Activated naive CD8-positive, alpha-beta T cell treated with anti-CD3 and anti-CD28 coated beads, Interleukin-2, amount 50 U/mL, for 24 hours (primary cell): Measurements from ENCODE around the gene ACP7.
"Not testable (repeated sequence)": the region's sequence is repeated elsewhere in the genome, so short reads cannot be mapped to it uniquely, and the experiment has no call there.

ENCODE experiments used
- ATAC-seq: fragments of 150-1000 bp; cut with Tn5 transposase; one replicate; pipeline ENCODE4 v1.10.0; 2021
- DNase-seq: peaks from one replicate; pipeline ENCODE4 v3.0.0; 2021
- H3K27ac Mint-ChIP-seq: one replicate; pipeline ENCODE4 v1.8.0; 2021; ENCODE audit warnings: mild to moderate bottlenecking, mixed read lengths
- H3K27me3 Mint-ChIP-seq: one replicate; pipeline ENCODE4 v1.8.0; 2021; ENCODE audit warnings: mixed read lengths
- H3K36me3 Mint-ChIP-seq: one replicate; pipeline ENCODE4 v1.8.0; 2021; ENCODE audit warnings: low read depth, mixed read lengths
- H3K4me1 Mint-ChIP-seq: one replicate; pipeline ENCODE4 v1.8.0; 2021; ENCODE audit warnings: mixed read lengths
- H3K4me3 Mint-ChIP-seq: one replicate; pipeline ENCODE4 v1.8.0; 2021; ENCODE audit warnings: mild to moderate bottlenecking, moderate library complexity, mixed read lengths
- H3K9me3 Mint-ChIP-seq: one replicate; pipeline ENCODE4 v1.8.0; 2021; ENCODE audit warnings: mixed read lengths

ACP7 gene

GRCh38 chr19:39110263-39110967 lies 26.2 kb downstream of the ACP7 start:
- ATAC-seq (peak; percentile 69), DNase-seq (peak; percentile 83)
- Mint-ChIP-seq H3K4me3 (no peak overlapping the region), H3K4me1 (no peaks in the 10 kb centered on the region), H3K36me3 (no peaks in the 10 kb centered on the region), H3K27me3 (peaks cover 6% of the 10 kb centered on the region), H3K9me3 (no peaks in the 10 kb centered on the region), H3K27ac (no peak overlapping the region)

DNA sequence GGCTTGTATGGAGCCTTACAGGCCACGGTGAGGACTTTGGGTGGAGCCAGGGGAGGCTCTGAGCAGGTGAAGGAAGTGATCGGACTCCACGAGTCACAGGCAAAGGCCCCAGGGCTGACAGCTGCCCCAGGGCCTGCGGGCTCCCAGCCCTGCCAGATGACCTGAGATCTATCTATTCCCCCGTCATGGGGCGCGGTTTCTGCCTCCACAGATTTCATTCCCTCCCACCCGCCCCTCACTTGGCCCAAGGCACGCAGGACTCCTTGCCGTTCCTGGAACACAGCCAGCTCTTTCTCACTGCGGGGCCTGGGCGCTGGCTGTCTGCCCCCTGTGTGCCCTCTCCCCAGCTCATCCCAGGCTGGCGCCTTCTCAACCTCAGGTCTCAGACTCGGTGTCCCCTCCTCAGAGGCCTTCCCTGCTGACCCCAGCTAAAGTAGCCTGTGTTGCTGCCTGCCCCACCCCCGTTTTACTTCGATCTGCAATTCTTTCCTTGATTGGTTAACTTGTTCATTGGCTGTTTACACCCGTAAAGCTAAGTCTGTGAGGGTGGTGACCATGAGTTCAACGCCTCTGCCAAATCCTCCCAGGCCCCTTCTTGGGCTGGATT lies 27.5 kb downstream of the ACP7 start:
- Mint-ChIP-seq H3K4me1 (no peaks in the 10 kb centered on the region), H3K27ac (no peak overlapping the region), H3K9me3 (no peaks in the 10 kb centered on the region), H3K36me3 (no peaks in the 10 kb centered on the region), H3K4me3 (no peak overlapping the region), H3K27me3 (peaks cover 6% of the 10 kb centered on the region)
- ATAC-seq (no peak), DNase-seq (no peak)

GRCh38 chr19:39112338-39112890 lies 28.2 kb downstream of the ACP7 start:
- H3K27me3 Mint-ChIP-seq = peaks cover 6% of the 10 kb centered on the region
- no peak for DNase-seq
- H3K9me3 Mint-ChIP-seq = no peaks in the 10 kb centered on the region
- H3K27ac Mint-ChIP-seq = no peak overlapping the region
- no peak for ATAC-seq
- no peak overlapping the region for H3K4me3 Mint-ChIP-seq
- no peaks in the 10 kb centered on the region for H3K4me1 Mint-ChIP-seq
- no peaks in the 10 kb centered on the region for H3K36me3 Mint-ChIP-seq

DNA sequence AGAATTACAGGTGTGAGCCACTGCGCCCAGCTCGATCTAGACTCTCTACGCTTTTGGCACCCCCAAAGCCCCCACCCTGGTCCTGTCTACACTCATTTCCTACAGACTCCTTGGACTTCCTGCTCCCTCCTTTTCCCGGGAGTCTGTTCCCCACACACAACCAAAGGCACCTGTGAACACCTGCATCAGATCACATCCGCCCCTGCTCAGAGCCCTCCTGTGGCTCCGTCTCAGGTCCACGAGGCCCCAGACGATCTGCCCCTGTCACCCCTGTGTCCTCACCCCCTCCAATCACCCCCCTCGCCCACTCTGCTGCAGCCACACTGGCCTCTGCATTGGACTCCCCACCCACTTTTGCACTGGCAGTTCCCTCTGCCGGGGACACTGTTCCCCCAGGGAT lies 29.0 kb downstream of the ACP7 start:
- Mint-ChIP-seq H3K4me3 (no peak overlapping the region), H3K4me1 (no peaks in the 10 kb centered on the region), H3K27me3 (peaks cover 6% of the 10 kb centered on the region), H3K9me3 (no peaks in the 10 kb centered on the region), H3K27ac (no peak overlapping the region), H3K36me3 (no peaks in the 10 kb centered on the region)
- ATAC-seq = no peak
- no peak for DNase-seq

DNA sequence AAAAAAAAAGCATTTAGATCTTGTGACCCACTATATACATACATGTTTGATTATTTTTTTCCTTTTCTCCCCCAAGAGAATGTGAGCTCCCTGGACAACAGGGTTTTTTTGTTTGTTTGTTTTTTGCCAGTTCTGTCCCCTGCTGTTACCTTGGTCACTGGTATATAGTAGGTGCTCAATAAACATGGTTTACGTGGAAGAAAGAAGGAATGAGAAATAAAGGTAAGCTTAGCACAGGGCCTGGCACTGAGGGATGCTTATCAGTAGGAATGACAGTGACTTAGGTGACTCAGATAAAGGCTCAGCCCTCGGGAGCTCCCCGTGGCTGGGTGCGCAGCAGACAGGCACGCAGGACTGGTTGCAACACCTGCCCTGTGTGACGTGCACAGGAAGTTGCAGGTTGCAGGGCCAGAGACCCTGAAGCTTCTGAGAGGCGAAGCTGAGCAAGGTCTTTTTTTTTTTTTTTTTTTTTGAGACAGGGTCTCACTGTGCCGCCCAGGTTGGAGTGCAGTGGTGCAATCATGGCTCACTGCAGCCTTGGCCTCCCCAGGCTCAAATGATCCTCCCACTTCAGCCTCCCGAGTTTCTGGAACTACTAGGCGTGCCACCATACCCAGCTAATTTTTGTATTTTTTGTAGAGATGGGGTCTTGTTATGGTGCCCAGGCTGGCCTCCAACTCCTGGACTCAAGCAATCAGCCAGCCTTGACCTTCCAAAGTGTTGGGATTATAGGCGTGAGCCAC lies 31.1 kb downstream of the ACP7 start:
- peaks cover 6% of the 10 kb centered on the region for H3K27me3 Mint-ChIP-seq
- no peaks in the 10 kb centered on the region for H3K4me1 Mint-ChIP-seq
- no peak overlapping the region for H3K4me3 Mint-ChIP-seq
- H3K9me3 Mint-ChIP-seq = no peaks in the 10 kb centered on the region
- no peaks in the 10 kb centered on the region for H3K36me3 Mint-ChIP-seq
- ATAC-seq (no peak), DNase-seq (no peak)
- no peak overlapping the region for H3K27ac Mint-ChIP-seq

DNA sequence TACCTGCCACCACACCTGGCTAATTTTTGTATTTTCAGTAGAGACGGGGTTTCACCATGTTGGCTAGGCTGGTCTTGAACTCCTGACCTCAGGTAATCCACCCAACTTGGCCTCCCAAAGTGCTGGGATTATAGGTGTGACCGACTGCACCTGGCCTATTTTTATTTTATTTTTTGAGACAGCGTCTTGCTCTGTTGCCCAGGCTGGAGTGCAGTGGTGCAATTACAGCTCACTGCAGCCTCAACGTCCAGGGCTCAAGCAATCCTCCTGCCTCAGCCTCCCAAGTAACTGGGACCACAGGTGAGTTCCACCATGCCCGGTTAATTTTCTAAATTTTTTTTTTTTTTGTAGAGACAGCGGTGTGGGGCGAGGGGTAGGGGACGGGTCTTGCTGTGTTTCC lies 32.9 kb downstream of the ACP7 start:
- not testable (repeated sequence) for H3K36me3 Mint-ChIP-seq, H3K4me1 Mint-ChIP-seq, H3K9me3 Mint-ChIP-seq, H3K27ac Mint-ChIP-seq, ATAC-seq, H3K27me3 Mint-ChIP-seq, DNase-seq, H3K4me3 Mint-ChIP-seq

GRCh38 chr19:39119830-39120229 lies 35.7 kb downstream of the ACP7 start:
- no peak for DNase-seq
- no peak for ATAC-seq
- Mint-ChIP-seq H3K4me3 (no peak overlapping the region), H3K27me3 (no peaks in the 10 kb centered on the region), H3K36me3 (no peaks in the 10 kb centered on the region), H3K9me3 (no peaks in the 10 kb centered on the region), H3K4me1 (peaks cover 7% of the 10 kb centered on the region), H3K27ac (no peak overlapping the region)

DNA sequence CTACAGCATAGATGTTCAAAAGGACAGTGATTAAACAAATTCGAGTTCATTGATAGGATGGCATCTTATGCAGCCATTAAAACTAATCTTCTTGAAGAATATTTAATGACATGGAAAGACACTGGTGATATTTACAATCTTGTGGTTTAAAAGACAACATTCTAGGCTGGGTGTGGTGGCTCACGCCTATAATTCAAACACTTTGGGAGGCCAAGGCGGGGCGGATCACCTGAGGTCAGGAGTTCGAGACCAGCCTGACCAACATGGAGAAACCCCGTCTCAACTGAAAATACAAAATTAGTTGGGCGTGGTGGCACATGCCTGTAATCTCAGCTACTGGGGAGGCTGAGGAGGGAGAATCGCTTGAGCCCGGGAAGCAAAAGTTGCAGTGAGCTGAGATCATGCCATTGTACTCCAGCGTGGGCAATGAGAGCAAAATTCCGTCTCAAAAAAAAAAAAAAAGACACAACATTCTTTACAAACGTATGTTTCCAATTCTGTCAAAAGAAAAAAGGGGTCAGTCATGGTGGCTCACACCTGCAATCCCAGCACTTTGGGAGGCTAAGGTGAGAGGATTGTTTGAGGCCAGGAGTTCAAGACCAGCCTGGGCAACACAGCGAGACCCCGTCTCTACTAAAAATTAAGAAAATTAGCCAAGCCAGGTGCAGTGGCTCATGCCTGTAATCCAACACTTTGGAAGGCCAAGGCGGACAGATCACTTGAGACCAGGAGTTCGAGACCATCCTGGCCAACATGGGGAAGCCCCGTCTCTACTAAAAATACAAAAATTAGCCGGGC lies 39.0 kb downstream of the ACP7 start:
- Mint-ChIP-seq H3K27me3 (no peaks in the 10 kb centered on the region), H3K4me3 (no peak overlapping the region), H3K36me3 (no peaks in the 10 kb centered on the region), H3K4me1 (peaks cover 24% of the 10 kb centered on the region), H3K27ac (no peak overlapping the region), H3K9me3 (no peaks in the 10 kb centered on the region)
- ATAC-seq (no peak), DNase-seq (no peak)

GRCh38 chr19:39124136-39124764 lies 40.1 kb downstream of the ACP7 start:
- no peaks in the 10 kb centered on the region for H3K27me3 Mint-ChIP-seq
- no peaks in the 10 kb centered on the region for H3K36me3 Mint-ChIP-seq
- ATAC-seq = no peak
- no peaks in the 10 kb centered on the region for H3K9me3 Mint-ChIP-seq
- DNase-seq = no peak
- H3K4me1 Mint-ChIP-seq = peaks cover 24% of the 10 kb centered on the region
- H3K4me3 Mint-ChIP-seq = peak overlapping the region; percentile 97
- H3K27ac Mint-ChIP-seq = peak overlapping the region; percentile 59

DNA sequence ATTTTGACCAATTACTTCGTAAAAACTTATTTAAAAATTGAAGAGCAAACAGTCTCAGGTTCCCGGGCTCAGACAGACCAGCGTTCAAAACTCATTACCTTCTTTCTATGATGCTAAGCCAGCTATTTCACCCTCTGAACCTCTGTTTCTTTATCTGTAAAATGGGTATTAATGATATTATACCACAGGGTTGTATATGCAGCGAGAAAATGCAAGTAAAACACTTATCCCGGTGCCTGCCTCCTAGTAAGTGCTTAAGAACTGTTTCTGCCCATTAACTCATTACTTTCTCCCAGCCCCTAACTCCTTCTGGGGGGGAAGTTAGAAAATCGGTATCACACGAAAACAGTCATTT lies 41.0 kb downstream of the ACP7 start:
- Mint-ChIP-seq H3K9me3 (no peaks in the 10 kb centered on the region), H3K36me3 (no peaks in the 10 kb centered on the region), H3K27me3 (no peaks in the 10 kb centered on the region), H3K4me1 (peaks cover 27% of the 10 kb centered on the region), H3K4me3 (peak overlapping the region; percentile 97), H3K27ac (peak overlapping the region; percentile 98)
- no peak for DNase-seq
- no peak for ATAC-seq

DNA sequence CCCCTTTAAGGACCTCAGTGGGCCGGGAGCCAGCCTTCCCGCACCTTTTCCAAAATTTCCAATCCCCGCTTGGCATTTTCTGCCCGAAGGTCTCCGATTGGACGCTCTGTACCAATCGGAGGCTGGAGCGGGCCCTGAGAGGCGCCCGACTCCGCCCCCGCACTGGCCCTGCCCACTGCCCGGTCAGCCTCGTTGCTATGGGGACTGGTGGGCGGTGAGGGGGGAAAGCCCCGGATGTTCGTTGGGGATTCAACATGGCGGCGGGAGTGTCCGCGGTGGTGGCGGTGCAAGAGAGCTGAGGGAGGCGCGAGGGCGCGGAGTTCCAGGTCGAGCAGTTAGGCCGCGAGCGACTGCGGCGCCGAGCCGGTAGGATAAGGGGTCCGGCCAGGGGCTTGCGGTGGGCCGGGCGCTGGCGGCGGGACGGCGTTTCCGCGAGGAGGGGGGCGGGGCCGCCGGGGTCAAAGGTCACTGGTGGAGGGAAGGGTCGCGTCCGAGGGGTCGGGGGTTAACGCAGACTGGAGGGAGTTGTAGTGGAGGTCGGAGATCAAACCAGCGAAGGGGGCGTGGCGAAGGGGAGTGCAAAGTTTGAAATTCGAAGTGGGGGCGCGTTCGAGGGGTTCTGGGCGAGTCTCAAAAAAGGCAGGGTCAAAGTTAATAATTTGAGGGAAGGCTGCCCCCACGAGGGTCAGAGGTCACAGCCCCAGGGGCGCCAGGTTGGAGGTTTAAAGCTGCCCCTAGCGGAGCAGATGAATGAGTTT lies 41.6 kb downstream of the ACP7 start, which contains the start of gene PAK4:
PAK4 (plus strand) TSS at position 233 of the 758 bp plus-strand sequence. CDS start 43,768 bp downstream, outside the sequence.
- DNase-seq (peak; percentile 99), ATAC-seq (peak; percentile 91)
- Mint-ChIP-seq H3K27me3 (no peaks in the 10 kb centered on the region), H3K4me1 (peaks cover 31% of the 10 kb centered on the region), H3K9me3 (no peaks in the 10 kb centered on the region), H3K36me3 (no peaks in the 10 kb centered on the region), H3K27ac (peak within 1 kb of the TSS; percentile 98), H3K4me3 (peak within 1 kb of the TSS; percentile 97)

GRCh38 chr19:39126312-39127187 lies 42.4 kb downstream of the ACP7 start:
- DNase-seq (no peak), ATAC-seq (no peak)
- Mint-ChIP-seq H3K4me3 (peak overlapping the region; percentile 97), H3K27me3 (no peaks in the 10 kb centered on the region), H3K27ac (peak overlapping the region; percentile 98), H3K4me1 (peaks cover 34% of the 10 kb centered on the region), H3K9me3 (no peaks in the 10 kb centered on the region), H3K36me3 (no peaks in the 10 kb centered on the region)
